SK-N-MC (cell line): Measurements from ENCODE around the gene CYRIA.

Source experiments
- DNase-seq: peaks from one replicate; pipeline ENCODE4 v3.0.0-alpha.2; 2011; ENCODE audit warnings: low read depth, low spot score
- H3K27ac ChIP-seq: fragments of 200-600 bp; sonication (generic); 2 replicates; pipeline ENCODE4 v1.5.1; 2016; ENCODE audit warnings: mixed run types
- H3K36me3 ChIP-seq: fragments of 200-600 bp; sonication (generic); 2 replicates; pipeline ENCODE4 v1.6.1; 2017; ENCODE audit warnings: antibody characterized with exemption, low read length, mixed read lengths; ENCODE audit not compliant: insufficient read depth
- H3K4me3 ChIP-seq: fragments of 200-600 bp; sonication (generic); 2 replicates; pipeline ENCODE4 v1.5.1; 2016
- H3K9ac ChIP-seq: fragments of 200-600 bp; sonication (generic); 2 replicates; pipeline ENCODE4 v1.8.0; 2017; ENCODE audit warnings: mixed run types, mixed read lengths; ENCODE audit not compliant: insufficient read length
- H3K9me3 ChIP-seq: fragments of 200-600 bp; sonication (generic); 2 replicates; pipeline ENCODE4 v1.6.1; 2017; ENCODE audit warnings: low read depth, mild to moderate bottlenecking, antibody characterized with exemption, low read length, moderate library complexity, mixed read lengths
- EZH2 ChIP-seq: fragments of 200-600 bp; sonication (generic); IDR thresholded peaks from one replicate; pipeline ENCODE4 v1.6.1; 2017; ENCODE audit warnings: antibody characterized with exemption
- FOXP2 ChIP-seq: optimal IDR thresholded peaks from 2 replicates; pipeline ENCODE3; 2011; ENCODE audit warnings: mild to moderate bottlenecking, moderate library complexity; ENCODE audit not compliant: insufficient read depth; ENCODE audit errors: extremely low read length, control extremely low read depth
- POLR2AphosphoS5 ChIP-seq: IDR thresholded peaks from 2 replicates; pipeline ENCODE4 v1.6.1; 2012; ENCODE audit warnings: mild to moderate bottlenecking, low read depth, low read length, borderline replicate concordance

CYRIA gene

GRCh38 chr2:16632598-16632997 lies 33.0 kb downstream of the CYRIA start:
- no peak overlapping the region for H3K27ac ChIP-seq
- no peak for TF ChIP-seq EZH2
- TF ChIP-seq POLR2AphosphoS5, result no peak
- H3K9ac ChIP-seq, result no peak overlapping the region
- peaks cover 4% of the 10 kb centered on the region; the same call in 1 of the 2 replicates for H3K36me3 ChIP-seq
- H3K9me3 ChIP-seq, result no peaks in the 10 kb centered on the region
- H3K4me3 ChIP-seq, result no peak overlapping the region
- no peak for DNase-seq

- no peaks in the 10 kb centered on the region for H3K9me3 ChIP-seq
- H3K9ac ChIP-seq, result no peak overlapping the region
- no peaks in the 10 kb centered on the region for H3K36me3 ChIP-seq
- TF ChIP-seq POLR2AphosphoS5 (no peak), EZH2 (no peak), FOXP2 (no peak)
- no peak overlapping the region for H3K27ac ChIP-seq
- no peak overlapping the region for H3K4me3 ChIP-seq
- no peak for DNase-seq
Observed at GRCh38 chr2:16630463-16630862, 35.2 kb downstream of the CYRIA start.

- Histone ChIP-seq H3K36me3 (no peaks in the 10 kb centered on the region), H3K9me3 (no peaks in the 10 kb centered on the region), H3K4me3 (no peak overlapping the region), H3K27ac (no peak overlapping the region), H3K9ac (no peak overlapping the region)
- TF ChIP-seq FOXP2, result no peak
- no peak for TF ChIP-seq EZH2
- no peak for TF ChIP-seq POLR2AphosphoS5
- DNase-seq, result no peak
Observed at GRCh38 chr2:16629770-16630169, 35.9 kb downstream of the CYRIA start.

- TF ChIP-seq FOXP2 (no peak), EZH2 (no peak), POLR2AphosphoS5 (no peak)
- no peak overlapping the region; the same call in 1 of the 2 replicates for H3K27ac ChIP-seq
- no peak overlapping the region for H3K9ac ChIP-seq
- no peaks in the 10 kb centered on the region for H3K36me3 ChIP-seq
- DNase-seq, result no peak
- no peaks in the 10 kb centered on the region for H3K9me3 ChIP-seq
- no peak overlapping the region for H3K4me3 ChIP-seq
Observed at GRCh38 chr2:16629044-16629443, 36.6 kb downstream of the CYRIA start.

GRCh38 chr2:16628314-16628713 lies 37.3 kb downstream of the CYRIA start:
- H3K9me3 ChIP-seq, result no peaks in the 10 kb centered on the region
- no peak for DNase-seq
- no peak overlapping the region for H3K9ac ChIP-seq
- H3K27ac ChIP-seq, result no peak overlapping the region
- no peak overlapping the region for H3K4me3 ChIP-seq
- H3K36me3 ChIP-seq, result peaks cover 4% of the 10 kb centered on the region; the same call in 1 of the 2 replicates
- TF ChIP-seq POLR2AphosphoS5 (no peak), EZH2 (no peak), FOXP2 (no peak)

- no peak overlapping the region; the same call in 1 of the 2 replicates for H3K27ac ChIP-seq
- peaks cover 15% of the 10 kb centered on the region for H3K36me3 ChIP-seq
- no peak for TF ChIP-seq FOXP2
- TF ChIP-seq POLR2AphosphoS5, result no peak
- TF ChIP-seq EZH2, result no peak
- H3K4me3 ChIP-seq, result no peak overlapping the region
- H3K9ac ChIP-seq, result no peak overlapping the region
- H3K9me3 ChIP-seq, result no peaks in the 10 kb centered on the region
- DNase-seq, result no peak
Observed at GRCh38 chr2:16626997-16627605, 38.5 kb downstream of the CYRIA start.

GRCh38 chr2:16626497-16626896 lies 39.1 kb downstream of the CYRIA start:
- Histone ChIP-seq H3K9me3 (no peaks in the 10 kb centered on the region), H3K36me3 (peaks cover 21% of the 10 kb centered on the region), H3K9ac (no peak overlapping the region), H3K27ac (peak overlapping the region; percentile 90; the same call in 1 of the 2 replicates), H3K4me3 (no peak overlapping the region)
- DNase-seq, result no peak
- TF ChIP-seq POLR2AphosphoS5 (no peak), FOXP2 (no peak)

GRCh38 chr2:16625759-16626158 lies 39.9 kb downstream of the CYRIA start:
- H3K27ac ChIP-seq, result peak overlapping the region; percentile 90
- TF ChIP-seq EZH2 (no peak), FOXP2 (no peak), POLR2AphosphoS5 (no peak)

GRCh38 chr2:16625201-16625729 lies 40.4 kb downstream of the CYRIA start:
- Histone ChIP-seq H3K4me3 (peak overlapping the region; percentile 57), H3K27ac (peak overlapping the region; percentile 90), H3K36me3 (peaks cover 33% of the 10 kb centered on the region), H3K9ac (peak overlapping the region; percentile 18), H3K9me3 (no peaks in the 10 kb centered on the region)
- DNase-seq, result no peak
- TF ChIP-seq FOXP2, result peak; percentile 26
- peak; percentile 47; the same call in 1 of the 2 replicates for TF ChIP-seq POLR2AphosphoS5
- TF ChIP-seq EZH2, result no peak

More at GRCh38 chr2:16625759-16626158, 39.9 kb downstream of the CYRIA start:
- no peak overlapping the region for H3K9ac ChIP-seq
- H3K36me3 ChIP-seq, result peaks cover 29% of the 10 kb centered on the region
- H3K9me3 ChIP-seq, result no peaks in the 10 kb centered on the region
- H3K4me3 ChIP-seq, result peak overlapping the region; percentile 57
- DNase-seq, result no peak
